Uterus (tissue), 2 donors: Measurements from ENCODE around the gene SLC8A1.

Experiments
- CTCF ChIP-seq, 4 experiments: fragments of 200-600 bp in 2 of 4; fragments of 450-650 bp in 2 of 4; sonication (generic) in 2 of 4; IDR thresholded peaks; one replicate each; pipeline ENCODE4 v1.5.1; 2016 to 2019; ENCODE audit warnings: antibody characterized with exemption in 4 of 4, mild to moderate bottlenecking in 2 of 4, moderate library complexity in 1 of 4
- POLR2A ChIP-seq, 2 donors: fragments of 450-650 bp; IDR thresholded peaks; one replicate each; pipeline ENCODE4 v1.6.1; 2016; ENCODE audit warnings: antibody characterized with exemption in 2 of 2, mild to moderate bottlenecking in 1 of 2, moderate library complexity in 1 of 2

DNA sequence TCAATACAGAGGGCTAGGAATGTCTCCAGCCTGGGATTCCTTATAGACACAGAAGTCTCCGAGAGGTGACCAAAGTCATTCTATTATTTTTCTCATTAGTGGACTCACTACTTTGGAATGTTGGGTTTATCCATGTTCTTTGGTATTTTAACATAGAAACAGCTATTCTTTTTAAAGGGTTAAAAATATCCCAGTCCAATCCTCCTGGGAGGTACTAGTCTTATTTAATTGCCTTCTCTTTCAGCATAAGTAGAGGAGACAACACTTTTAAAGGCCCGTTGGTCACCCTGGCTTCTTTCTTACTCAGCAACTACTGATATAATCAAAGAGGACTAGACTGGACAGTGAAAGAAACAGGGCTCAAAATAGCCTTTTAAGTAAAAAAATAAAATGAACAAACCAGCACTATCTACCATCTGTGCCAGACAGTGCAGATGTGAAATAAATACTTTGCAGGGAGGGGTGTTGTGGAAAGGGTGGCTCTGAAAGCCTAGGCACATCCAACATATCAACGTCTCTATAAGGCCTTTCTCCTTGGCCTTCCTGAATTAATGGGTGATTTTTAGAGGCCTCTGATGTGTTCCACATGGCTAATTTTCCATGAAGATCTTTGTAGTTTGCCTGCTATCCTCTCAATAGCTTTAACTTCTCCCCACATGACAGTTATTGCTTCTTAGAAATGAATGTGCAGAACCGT, 338.5 kb downstream of the SLC8A1 start:
- TF ChIP-seq CTCF (IDR thresholded peaks at IDR 0.05) (no peak), POLR2A (IDR thresholded peaks at IDR 0.05) (no peak)
